ENCODE data around the gene PTGFRN.
"Not testable (repeated sequence)": the region's sequence is repeated elsewhere in the genome, so short reads cannot be mapped to it uniquely, and the experiment has no call there.

DNA sequence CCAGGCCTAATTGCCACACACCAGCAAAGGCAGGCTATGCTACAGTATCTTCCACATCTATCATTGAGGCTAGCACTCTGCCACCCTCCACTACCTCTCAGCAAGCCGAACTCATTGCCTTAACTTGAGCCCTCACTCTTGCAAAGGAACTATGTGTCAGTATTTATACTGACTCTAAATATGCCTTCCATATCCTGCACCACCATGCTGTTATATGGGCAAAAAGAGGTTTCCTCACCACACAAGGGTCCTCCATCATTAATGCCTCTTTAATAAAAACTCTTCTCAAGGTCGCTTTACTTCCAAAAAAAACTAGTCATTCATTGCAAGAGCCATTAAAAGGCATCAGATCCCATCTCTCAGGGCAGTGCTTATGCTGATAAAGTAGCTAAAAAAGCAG is 43.2 kb upstream of the PTGFRN start:
- not testable (repeated sequence) for TF ChIP-seq CTCF (conservative IDR thresholded peaks at IDR 0.05; ENCODE audit: low read depth, low read length); POLR2A (IDR thresholded peaks at IDR 0.05; ENCODE audit: low read depth, low read length); CEBPB (IDR thresholded peaks at IDR 0.05; ENCODE audit: low read depth, low read length); RCOR1 (IDR thresholded peaks at IDR 0.05; ENCODE audit: insufficient replicate concordance, low read length); MAFK (IDR thresholded peaks at IDR 0.05; ENCODE audit: low read depth, low read length); MAZ (IDR thresholded peaks at IDR 0.05; ENCODE audit: borderline replicate concordance, low read depth, low read length)
